ENCODE results near the gene RECQL5.
A peak's percentile ranks its signal among the peaks of the same experiment; 100 is the strongest.

- peak in 1 of 2 donors; percentile 61 for TF ChIP-seq POLR2A (IDR thresholded peaks at IDR 0.05)
- peak in 1 of 6 experiments; percentile 12 for TF ChIP-seq CTCF (IDR thresholded peaks at IDR 0.05)
Measured at GRCh38 chr17:75666959-75667790, at the start of gene RECQL5, which contains the start of gene SAP30BP.

Measured in thyroid gland (tissue), 4 donors.